Measurements from ENCODE around the gene TAS2R60. TPM values are rescaled to one million over a fixed set of nuclear protein-coding genes. Genes with fewer than 3 reads are reported as not detected.
A peak's percentile ranks its signal among the peaks of the same experiment; 100 is the strongest.
"Not testable (repeated sequence)": the region's sequence is repeated elsewhere in the genome, so short reads cannot be mapped to it uniquely, and the experiment has no call there.

The TAS2R60 gene
- total RNA-seq, 4 donors from 2014 or later, result not detected

DNA sequence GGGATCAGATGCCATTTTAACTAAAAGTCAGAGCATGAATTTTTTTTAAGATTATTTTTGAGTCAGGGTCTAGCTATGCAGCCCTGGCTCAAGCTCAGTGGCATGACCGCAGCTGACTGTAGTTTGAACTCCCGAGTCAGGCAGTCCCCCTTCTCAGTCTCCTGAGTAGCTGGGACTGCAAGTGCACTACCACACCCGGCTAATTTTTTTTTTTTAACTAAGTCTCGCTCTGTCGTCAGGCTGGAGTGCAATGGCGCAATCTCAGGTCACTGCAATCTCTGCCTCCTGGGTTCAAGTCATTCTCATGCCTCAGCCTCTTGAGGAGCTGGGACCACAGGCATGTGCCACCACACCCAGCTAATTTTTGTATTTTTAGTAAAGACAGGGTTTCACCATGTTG, 42.2 kb downstream of the TAS2R60 start:
- WGBS, result 77% methylated on average over 6 of the region's 6 CpGs
- Histone ChIP-seq H3K36me3 (no peaks in the 10 kb centered on the region), H3K27me3 (no peaks in the 10 kb centered on the region), H3K27ac (peak overlapping the region; percentile 2), H3K4me1 (peaks cover 9% of the 10 kb centered on the region), H3K4me3 (no peak overlapping the region), H3K9me3 (no peaks in the 10 kb centered on the region)
- peak in 1 of 2 donors; percentile 75 for DNase-seq (ENCODE audit: low spot score in 2 of 2)
- no peak for TF ChIP-seq POLR2AphosphoS5 (IDR thresholded peaks at IDR 0.05)
- TF ChIP-seq, protein P1, sequence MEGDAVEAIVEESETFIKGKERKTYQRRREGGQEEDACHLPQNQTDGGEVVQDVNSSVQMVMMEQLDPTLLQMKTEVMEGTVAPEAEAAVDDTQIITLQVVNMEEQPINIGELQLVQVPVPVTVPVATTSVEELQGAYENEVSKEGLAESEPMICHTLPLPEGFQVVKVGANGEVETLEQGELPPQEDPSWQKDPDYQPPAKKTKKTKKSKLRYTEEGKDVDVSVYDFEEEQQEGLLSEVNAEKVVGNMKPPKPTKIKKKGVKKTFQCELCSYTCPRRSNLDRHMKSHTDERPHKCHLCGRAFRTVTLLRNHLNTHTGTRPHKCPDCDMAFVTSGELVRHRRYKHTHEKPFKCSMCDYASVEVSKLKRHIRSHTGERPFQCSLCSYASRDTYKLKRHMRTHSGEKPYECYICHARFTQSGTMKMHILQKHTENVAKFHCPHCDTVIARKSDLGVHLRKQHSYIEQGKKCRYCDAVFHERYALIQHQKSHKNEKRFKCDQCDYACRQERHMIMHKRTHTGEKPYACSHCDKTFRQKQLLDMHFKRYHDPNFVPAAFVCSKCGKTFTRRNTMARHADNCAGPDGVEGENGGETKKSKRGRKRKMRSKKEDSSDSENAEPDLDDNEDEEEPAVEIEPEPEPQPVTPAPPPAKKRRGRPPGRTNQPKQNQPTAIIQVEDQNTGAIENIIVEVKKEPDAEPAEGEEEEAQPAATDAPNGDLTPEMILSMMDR (IDR thresholded peaks at IDR 0.05), result no peak
- no peak for TF ChIP-seq EP300 (IDR thresholded peaks at IDR 0.05)
- no peak for TF ChIP-seq POLR2A (IDR thresholded peaks at IDR 0.05)

DNA sequence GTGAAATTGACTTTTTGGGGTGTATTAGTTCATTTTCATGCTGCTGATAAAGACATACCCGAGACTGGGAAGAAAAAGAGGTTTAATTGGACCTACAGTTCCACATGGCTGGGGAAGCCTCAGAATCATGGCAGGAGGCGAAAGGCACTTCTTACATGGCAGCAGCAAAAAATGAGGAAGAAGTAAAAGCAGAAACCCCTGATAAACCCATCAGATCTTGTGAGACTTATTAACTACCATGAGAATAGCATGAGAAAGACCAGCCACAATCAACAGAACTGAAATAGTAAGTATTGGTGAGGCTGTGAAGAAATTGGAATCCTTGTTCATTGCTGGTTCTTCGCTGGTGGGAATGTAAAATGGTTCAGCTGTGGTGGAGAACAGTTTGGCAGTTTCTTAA, 43.0 kb downstream of the TAS2R60 start:
- H3K27ac ChIP-seq, result peak overlapping the region; percentile 82

DNA sequence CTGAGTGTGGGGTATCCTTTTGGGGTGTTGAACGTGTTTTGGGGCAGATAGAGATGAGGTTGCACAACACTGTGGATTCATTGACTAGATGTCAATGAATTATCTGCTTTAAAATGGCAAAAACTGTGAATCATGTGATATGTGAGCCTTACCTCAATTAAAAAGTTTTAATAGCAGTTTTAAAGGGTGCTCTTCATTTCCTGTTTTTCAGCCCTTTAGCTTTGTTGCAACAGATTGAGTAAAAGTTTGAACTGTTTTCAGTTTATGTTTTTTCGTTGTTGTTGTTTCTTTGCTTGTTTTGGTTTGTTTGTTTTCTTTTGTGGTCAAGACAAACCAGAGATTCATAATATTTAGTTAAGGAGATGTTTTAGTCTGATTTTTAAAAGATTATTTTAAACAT, 43.8 kb downstream of the TAS2R60 start:
- DNase-seq (ENCODE audit: low spot score in 2 of 2), result no peak
- no peaks in the 10 kb centered on the region for H3K36me3 ChIP-seq
- peak overlapping the region; percentile 82 for H3K27ac ChIP-seq
- H3K4me3 ChIP-seq, result no peak overlapping the region
- no peaks in the 10 kb centered on the region for H3K9me3 ChIP-seq
- H3K4me1 ChIP-seq, result peaks cover 25% of the 10 kb centered on the region
- H3K27me3 ChIP-seq, result no peaks in the 10 kb centered on the region
- TF ChIP-seq POLR2AphosphoS5 (IDR thresholded peaks at IDR 0.05) (no peak), POLR2A (IDR thresholded peaks at IDR 0.05) (no peak), EP300 (IDR thresholded peaks at IDR 0.05) (no peak)
- TF ChIP-seq, protein P1 (IDR thresholded peaks at IDR 0.05), result no peak
- WGBS, result 41% methylated on average over 2 of the region's 2 CpGs

More for the DNA sequence above, 43.0 kb downstream of the TAS2R60 start:
- WGBS, result 94% methylated on average over 3 of the region's 3 CpGs
- not testable (repeated sequence) for H3K4me3 ChIP-seq; H3K36me3 ChIP-seq; H3K9me3 ChIP-seq; H3K27me3 ChIP-seq; DNase-seq (ENCODE audit: low spot score in 2 of 2)
- peaks cover 17% of the 10 kb centered on the region for H3K4me1 ChIP-seq

DNA sequence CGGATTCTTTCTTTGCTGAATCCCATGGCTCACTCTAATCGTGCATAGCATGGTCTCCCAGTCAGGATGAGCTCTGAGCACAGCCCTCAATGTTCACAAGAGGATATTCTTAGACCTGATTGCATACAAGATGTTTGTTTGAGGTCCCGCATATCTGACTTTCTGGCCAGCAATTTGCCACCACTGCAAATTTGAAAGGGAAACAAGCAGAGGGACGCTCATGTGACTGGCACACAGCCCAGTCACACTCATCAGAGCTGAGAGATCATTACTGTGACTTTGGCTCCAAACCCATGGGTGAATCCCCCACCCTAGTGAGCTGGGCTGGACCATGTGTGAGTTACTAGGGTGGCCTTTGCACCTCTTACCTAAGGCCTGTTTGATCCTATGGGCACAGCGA, 44.3 kb downstream of the TAS2R60 start:
- Histone ChIP-seq H3K4me1 (peaks cover 30% of the 10 kb centered on the region), H3K27ac (peak overlapping the region; percentile 82), H3K36me3 (no peaks in the 10 kb centered on the region), H3K9me3 (no peaks in the 10 kb centered on the region), H3K27me3 (no peaks in the 10 kb centered on the region), H3K4me3 (no peak overlapping the region)
- 28% methylated on average over 5 of the region's 5 CpGs for WGBS
- DNase-seq (ENCODE audit: low spot score in 2 of 2), result peak; percentile 84 to 90
- no peak for TF ChIP-seq EP300 (IDR thresholded peaks at IDR 0.05)
- TF ChIP-seq POLR2AphosphoS5 (IDR thresholded peaks at IDR 0.05), result peak in 1 of 3 donors; percentile 21

DNA sequence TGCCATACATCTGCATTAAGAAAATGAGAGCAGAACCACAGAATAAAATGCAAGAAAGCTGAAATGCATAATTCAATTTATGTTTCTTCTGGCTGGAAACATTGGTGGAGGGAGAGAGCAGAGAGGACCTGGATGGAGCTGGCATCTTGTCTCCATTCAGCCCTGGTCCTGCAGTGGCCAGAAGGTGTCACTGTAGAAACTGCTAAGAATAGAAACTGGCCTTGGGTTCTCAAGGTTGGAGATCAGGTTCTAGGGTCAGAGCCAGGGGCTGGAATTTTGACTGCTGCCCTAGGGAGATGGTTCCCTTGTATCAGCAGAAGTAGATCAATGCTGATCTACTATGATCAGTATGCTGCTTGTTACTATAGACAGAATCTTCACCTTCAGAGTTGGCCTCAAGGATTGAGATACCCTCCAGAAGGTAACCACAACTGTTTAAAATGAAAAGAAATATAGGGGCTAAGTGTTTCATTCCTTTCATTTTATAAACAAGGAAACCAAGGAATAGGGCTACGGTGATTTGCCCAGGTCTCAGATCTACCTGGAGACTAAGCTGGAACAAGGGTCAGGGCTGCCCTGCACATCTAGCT, 47.6 kb downstream of the TAS2R60 start:
- DNase-seq (ENCODE audit: low spot score in 2 of 2), result no peak
- WGBS, result 100% methylated on average over 1 of the region's 1 CpG
- no peaks in the 10 kb centered on the region for H3K36me3 ChIP-seq

DNA sequence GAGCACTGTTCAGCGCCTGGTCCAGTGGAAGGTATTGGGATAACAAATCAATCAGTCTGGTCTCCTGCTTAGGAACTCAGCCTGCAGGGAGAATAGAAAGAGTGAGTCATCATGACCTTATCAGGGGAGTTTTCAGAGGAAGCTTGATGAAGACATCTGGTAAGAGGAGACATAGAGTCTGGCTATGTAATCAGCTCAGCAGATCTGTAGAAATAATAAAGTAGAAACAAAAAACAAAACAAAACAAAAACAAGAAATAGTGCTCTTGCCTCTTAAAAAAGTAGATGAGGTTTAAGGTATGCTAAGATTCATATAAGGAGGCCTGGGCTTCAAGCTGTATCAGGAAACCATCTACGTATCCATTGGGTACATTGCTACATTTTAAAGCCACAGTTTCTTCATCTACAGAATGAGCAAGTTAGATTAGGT, 48.8 kb downstream of the TAS2R60 start:
- TF ChIP-seq EP300 (IDR thresholded peaks at IDR 0.05) (no peak), POLR2A (IDR thresholded peaks at IDR 0.05) (no peak), POLR2AphosphoS5 (IDR thresholded peaks at IDR 0.05) (peak in 1 of 3 donors; percentile 31)
- Histone ChIP-seq H3K27me3 (no peaks in the 10 kb centered on the region), H3K36me3 (no peaks in the 10 kb centered on the region), H3K27ac (peak overlapping the region; percentile 62), H3K9me3 (no peaks in the 10 kb centered on the region), H3K4me3 (no peak overlapping the region), H3K4me1 (peaks cover 27% of the 10 kb centered on the region)
- no peak for DNase-seq (ENCODE audit: low spot score in 2 of 2)
- WGBS, result 59% methylated on average over 2 of the region's 2 CpGs

More for the DNA sequence above, 47.6 kb downstream of the TAS2R60 start:
- Histone ChIP-seq H3K27me3 (no peaks in the 10 kb centered on the region), H3K9me3 (no peaks in the 10 kb centered on the region), H3K27ac (peak overlapping the region; percentile 12), H3K4me3 (no peak overlapping the region), H3K4me1 (peaks cover 35% of the 10 kb centered on the region)
- TF ChIP-seq EP300 (IDR thresholded peaks at IDR 0.05) (no peak), POLR2AphosphoS5 (IDR thresholded peaks at IDR 0.05) (no peak)
- TF ChIP-seq, protein P1 (IDR thresholded peaks at IDR 0.05), result peak in 1 of 2 donors; percentile 23
